Tibial artery (tissue), 4 donors: ENCODE results near the gene DYSF.

Experiments
- DNase-seq, 2 donors: peaks; one replicate each; pipeline ENCODE4 v3.0.0-alpha.2; 2019
- H3K27ac ChIP-seq, 2 donors: fragments of 200-600 bp; sonication (generic) in 1 of 2; 1 replicate in 1 of 2; 2 replicates in 1 of 2; pipeline ENCODE4 v1.5.1; 2018 to 2019; ENCODE audit warnings: mild to moderate bottlenecking in 1 of 2
- H3K27me3 ChIP-seq, 2 donors: fragments of 200-600 bp; sonication (generic) in 1 of 2; one replicate each; pipeline versions ENCODE4 v1.5.1 to v1.6.0; 2016 to 2019
- H3K36me3 ChIP-seq, 3 donors: fragments of 200-600 bp; sonication (generic) in 2 of 3; one replicate each; pipeline ENCODE4 v1.5.1; 2016 to 2019; ENCODE audit warnings: mild to moderate bottlenecking in 2 of 3
- H3K4me1 ChIP-seq, 4 donors: fragments of 200-600 bp; sonication (generic) in 2 of 4; 1 replicate in 3 of 4; 2 replicates in 1 of 4; pipeline ENCODE4 v1.5.1; 2016 to 2019
- H3K4me3 ChIP-seq, 2 donors: fragments of 200-600 bp; sonication (generic) in 1 of 2; 1 replicate in 1 of 2; 2 replicates in 1 of 2; pipeline ENCODE4 v1.5.1; 2018 to 2019; ENCODE audit warnings: mild to moderate bottlenecking in 2 of 2
- H3K9me3 ChIP-seq, 3 donors: fragments of 200-600 bp; sonication (generic) in 1 of 3; one replicate each; pipeline ENCODE4 v1.5.1; 2016 to 2019
- intact Hi-C: fragments of 100-400 bp; cut with DNase I; formaldehyde crosslinking; loops from one replicate; pipeline ENCODE4 v1.15.0; 2023; ENCODE audit warnings: low total_unique reads
- TF ChIP-seq, protein P1 (sequence below), 2 experiments: fragments of 200-600 bp in 1 of 2; fragments of 450-650 bp in 1 of 2; IDR thresholded peaks; one replicate each; pipeline ENCODE4 v1.5.1; 2017 to 2019; ENCODE audit warnings: antibody characterized with exemption in 2 of 2, mild to moderate bottlenecking in 1 of 2, moderate library complexity in 1 of 2

The DYSF gene

GRCh38 chr2:71659868-71660518 is 206.6 kb downstream of the DYSF start:
- H3K9me3 ChIP-seq, result peaks cover 0 to 16% (median 10%) of the 10 kb centered on the region in 3 donors
- H3K4me1 ChIP-seq, result no peaks in the 10 kb centered on the region
- peaks cover 0 to 13% (median 13%) of the 10 kb centered on the region in 3 donors for H3K36me3 ChIP-seq
- H3K27me3 ChIP-seq, result no peaks in the 10 kb centered on the region
- no peak overlapping the region for H3K27ac ChIP-seq
- DNase-seq, result no peak
- H3K4me3 ChIP-seq, result no peak overlapping the region
- TF ChIP-seq, protein P1, sequence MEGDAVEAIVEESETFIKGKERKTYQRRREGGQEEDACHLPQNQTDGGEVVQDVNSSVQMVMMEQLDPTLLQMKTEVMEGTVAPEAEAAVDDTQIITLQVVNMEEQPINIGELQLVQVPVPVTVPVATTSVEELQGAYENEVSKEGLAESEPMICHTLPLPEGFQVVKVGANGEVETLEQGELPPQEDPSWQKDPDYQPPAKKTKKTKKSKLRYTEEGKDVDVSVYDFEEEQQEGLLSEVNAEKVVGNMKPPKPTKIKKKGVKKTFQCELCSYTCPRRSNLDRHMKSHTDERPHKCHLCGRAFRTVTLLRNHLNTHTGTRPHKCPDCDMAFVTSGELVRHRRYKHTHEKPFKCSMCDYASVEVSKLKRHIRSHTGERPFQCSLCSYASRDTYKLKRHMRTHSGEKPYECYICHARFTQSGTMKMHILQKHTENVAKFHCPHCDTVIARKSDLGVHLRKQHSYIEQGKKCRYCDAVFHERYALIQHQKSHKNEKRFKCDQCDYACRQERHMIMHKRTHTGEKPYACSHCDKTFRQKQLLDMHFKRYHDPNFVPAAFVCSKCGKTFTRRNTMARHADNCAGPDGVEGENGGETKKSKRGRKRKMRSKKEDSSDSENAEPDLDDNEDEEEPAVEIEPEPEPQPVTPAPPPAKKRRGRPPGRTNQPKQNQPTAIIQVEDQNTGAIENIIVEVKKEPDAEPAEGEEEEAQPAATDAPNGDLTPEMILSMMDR (IDR thresholded peaks at IDR 0.05), result no peak
- intact Hi-C loops, result no loop called here

DNA sequence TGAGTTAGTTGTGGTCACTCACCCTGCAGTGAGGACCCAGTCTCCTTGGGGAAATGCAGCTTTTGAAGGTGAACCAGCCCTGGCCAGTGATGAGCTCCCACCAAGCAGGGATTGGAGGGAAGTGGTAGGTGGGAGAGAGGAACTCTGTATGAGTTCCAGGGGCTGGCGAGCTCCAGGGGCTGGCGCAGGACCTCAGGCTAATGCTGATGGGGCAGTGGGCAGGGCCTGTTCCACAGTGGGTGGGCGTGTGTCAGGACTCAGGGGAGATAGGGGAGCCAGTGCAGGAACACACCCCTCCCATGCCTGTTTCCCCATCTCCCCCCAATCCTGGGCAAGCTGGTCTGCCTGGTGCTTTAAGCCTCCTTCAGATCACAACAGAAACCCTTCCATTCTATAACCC is 208.4 kb downstream of the DYSF start:
- Histone ChIP-seq H3K9me3 (peaks cover 0 to 16% (median 10%) of the 10 kb centered on the region in 3 donors), H3K36me3 (peaks cover 0 to 13% (median 13%) of the 10 kb centered on the region in 3 donors), H3K4me3 (no peak overlapping the region), H3K27me3 (no peaks in the 10 kb centered on the region), H3K27ac (no peak overlapping the region), H3K4me1 (no peaks in the 10 kb centered on the region)
- TF ChIP-seq, protein P1 (IDR thresholded peaks at IDR 0.05), result no peak
- intact Hi-C loops, result no loop called here
- DNase-seq, result no peak

GRCh38 chr2:71662665-71663394 is 209.5 kb downstream of the DYSF start:
- TF ChIP-seq, protein P1 (IDR thresholded peaks at IDR 0.05), result no peak
- Histone ChIP-seq H3K27me3 (no peaks in the 10 kb centered on the region), H3K4me1 (no peaks in the 10 kb centered on the region), H3K9me3 (peaks cover 0 to 10% (median 7%) of the 10 kb centered on the region in 3 donors), H3K4me3 (no peak overlapping the region), H3K27ac (no peak overlapping the region), H3K36me3 (peaks cover 0 to 20% (median 5%) of the 10 kb centered on the region in 3 donors)
- no peak for DNase-seq
- intact Hi-C loops, result no loop called here

DNA sequence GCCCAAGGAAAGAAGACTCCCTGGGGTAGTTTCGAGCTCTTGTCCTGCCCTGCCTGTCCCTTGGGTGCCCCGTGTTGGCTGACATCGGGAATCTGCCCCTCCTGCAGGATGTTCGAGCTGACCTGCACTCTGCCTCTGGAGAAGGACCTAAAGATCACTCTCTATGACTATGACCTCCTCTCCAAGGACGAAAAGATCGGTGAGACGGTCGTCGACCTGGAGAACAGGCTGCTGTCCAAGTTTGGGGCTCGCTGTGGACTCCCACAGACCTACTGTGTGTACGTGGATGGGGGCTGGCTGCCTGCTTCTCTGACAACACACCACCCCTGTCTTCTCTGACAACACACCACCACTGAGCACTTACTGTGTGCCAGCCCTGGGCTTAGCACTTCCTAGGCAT is 210.8 kb downstream of the DYSF start:
- DNase-seq, result no peak
- no peaks in the 10 kb centered on the region for H3K4me1 ChIP-seq
- intact Hi-C loops, result no loop called here
- no peak overlapping the region for H3K4me3 ChIP-seq
- TF ChIP-seq, protein P1 (IDR thresholded peaks at IDR 0.05), result no peak
- H3K27me3 ChIP-seq, result no peaks in the 10 kb centered on the region
- H3K36me3 ChIP-seq, result peaks cover 0 to 22% (median 6%) of the 10 kb centered on the region in 3 donors
- no peaks in the 10 kb centered on the region for H3K9me3 ChIP-seq
- H3K27ac ChIP-seq, result no peak overlapping the region

- intact Hi-C loops, result no loop called here
- Histone ChIP-seq H3K4me1 (no peaks in the 10 kb centered on the region), H3K9me3 (no peaks in the 10 kb centered on the region), H3K27ac (no peak overlapping the region), H3K36me3 (peaks cover 3 to 21% (median 12%) of the 10 kb centered on the region in 3 donors), H3K4me3 (no peak overlapping the region), H3K27me3 (no peaks in the 10 kb centered on the region)
- TF ChIP-seq, protein P1 (IDR thresholded peaks at IDR 0.05), result no peak
- DNase-seq, result peak in 1 of 2 donors; percentile 46
Measured at GRCh38 chr2:71665168-71666093, 212.1 kb downstream of the DYSF start.
